Spleen (tissue), 11 donors: ENCODE measurements around the gene TMEM116. TPM values are rescaled to one million over a fixed set of nuclear protein-coding genes. Genes with fewer than 3 reads are reported as not detected.
"Not testable (repeated sequence)": the region's sequence is repeated elsewhere in the genome, so short reads cannot be mapped to it uniquely, and the experiment has no call there.

Experiments
- DNase-seq: peaks from one replicate; pipeline ENCODE4 v3.0.0-alpha.2; 2020
- H3K27ac ChIP-seq, 8 donors: fragments of 200-600 bp; sonication (generic) in 7 of 8; 1 replicate in 4 of 8; 2 replicates in 4 of 8; pipeline versions ENCODE4 v1.5.0 to v1.8.0; 2016 to 2021; ENCODE audit warnings: inconsistent platforms in 4 of 8, mild to moderate bottlenecking in 4 of 8, moderate library complexity in 1 of 8
- H3K27me3 ChIP-seq, 7 donors: fragments of 200-600 bp; sonication (generic) in 6 of 7; replicated peaks in 1 of 7; 1 replicate in 4 of 7; 2 replicates in 3 of 7; pipeline versions ENCODE4 v1.5.0 to v1.8.0; 2016 to 2021; ENCODE audit warnings: inconsistent platforms in 3 of 7, mild to moderate bottlenecking in 1 of 7
- H3K36me3 ChIP-seq, 6 donors: fragments of 200-600 bp; sonication (generic) in 5 of 6; 1 replicate in 4 of 6; 2 replicates in 2 of 6; pipeline versions ENCODE4 v1.5.0 to v1.8.0; 2016 to 2021; ENCODE audit warnings: inconsistent platforms in 2 of 6
- H3K4me1 ChIP-seq, 6 donors: fragments of 200-600 bp; sonication (generic) in 5 of 6; 1 replicate in 3 of 6; 2 replicates in 3 of 6; pipeline versions ENCODE4 v1.5.0 to v1.8.0; 2016 to 2021; ENCODE audit warnings: inconsistent platforms in 3 of 6
- H3K4me3 ChIP-seq, 8 donors: fragments of 200-600 bp; sonication (generic) in 7 of 8; 1 replicate in 4 of 8; 2 replicates in 4 of 8; pipeline versions ENCODE4 v1.5.0 to v1.8.0; 2016 to 2021; ENCODE audit warnings: inconsistent platforms in 4 of 8, mild to moderate bottlenecking in 4 of 8, moderate library complexity in 2 of 8
- H3K9me3 ChIP-seq, 8 donors: fragments of 200-600 bp; sonication (generic) in 7 of 8; 1 replicate in 4 of 8; 2 replicates in 4 of 8; pipeline versions ENCODE4 v1.5.0 to v1.8.0; 2016 to 2021; ENCODE audit warnings: inconsistent platforms in 4 of 8
- POLR2A ChIP-seq, 3 donors: fragments of 450-650 bp; IDR thresholded peaks; one replicate each; pipeline ENCODE4 v1.5.1; 2017; ENCODE audit warnings: antibody characterized with exemption in 3 of 3, mild to moderate bottlenecking in 1 of 3
- POLR2AphosphoS5 ChIP-seq, 3 donors: sonication (generic); formaldehyde crosslinking; IDR thresholded peaks; one replicate each; pipeline ENCODE4 v1.5.1; 2017; ENCODE audit warnings: antibody characterized with exemption in 3 of 3
- WGBS, 5 donors: extraction: QIAGEN DNeasy Blood & Tissue Kit in 3 of 5; methylation state at CpG; one replicate each; pipeline versions ENCODE4 v1.1.5 to v1.1.7; 2013 to 2018; 5-methylcytosine and 5-hydroxymethylcytosine counted together
- intact Hi-C: fragments of 100-400 bp; cut with DNase I; formaldehyde crosslinking; loops from one replicate; pipeline ENCODE4 v1.15.0; 2023; ENCODE audit warnings: low total_unique reads
- polyA plus RNA-seq, 3 donors: library from polyadenylated mRNA; stranded (reverse); fragments of 200-250 nt; gene quantifications; one replicate each; pipeline ENCODE4 v1.2.1, GENCODE V29; 2013
- total RNA-seq, 7 donors: library from RNA; depleted of rRNA in 3 of 7; stranded (reverse); fragments of >200 nt in 3 of 7; fragmentation: NEBNext Ultra II Directional in 4 of 7; extraction: Animal tissue kit (Norgen Biotek cat#: 25700) in 4 of 7; gene quantifications; one replicate each; pipeline versions ENCODE4 v1.1.0 to v1.2.1, GENCODE V29; 2016 to 2021
- TF ChIP-seq, protein P1 (sequence below), 11 experiments: fragments of 200-600 bp in 7 of 11; fragments of 450-650 bp in 4 of 11; sonication (generic) in 4 of 11; IDR thresholded peaks in 8 of 11; conservative IDR thresholded peaks in 3 of 11; 1 replicate in 7 of 11; 2 replicates in 4 of 11; pipeline versions ENCODE4 v1.4.0 to v1.8.0; 2016 to 2021; ENCODE audit warnings: antibody characterized with exemption in 11 of 11, inconsistent platforms in 4 of 11, mild to moderate bottlenecking in 1 of 11
- donor health status: healthy with polysubstance abuse.
- donor health status: DM: no; HTN: no; CAD: no; lungs with moderate emphysema.
- donor health status: DM: no; HTN: no; CAD: no.
- donor health status: Bipolar disorder and iron deficiency.
- donor health status: healthy.
- donor health status: DM: no; HTN: no; CAD: no.
- donor health status: DM: yes; HTN: yes; CAD: no.

Gene TMEM116
- total and polyA plus RNA-seq, 10 donors, result 5.4 to 15.2 (median 10.6) TPM

DNA sequence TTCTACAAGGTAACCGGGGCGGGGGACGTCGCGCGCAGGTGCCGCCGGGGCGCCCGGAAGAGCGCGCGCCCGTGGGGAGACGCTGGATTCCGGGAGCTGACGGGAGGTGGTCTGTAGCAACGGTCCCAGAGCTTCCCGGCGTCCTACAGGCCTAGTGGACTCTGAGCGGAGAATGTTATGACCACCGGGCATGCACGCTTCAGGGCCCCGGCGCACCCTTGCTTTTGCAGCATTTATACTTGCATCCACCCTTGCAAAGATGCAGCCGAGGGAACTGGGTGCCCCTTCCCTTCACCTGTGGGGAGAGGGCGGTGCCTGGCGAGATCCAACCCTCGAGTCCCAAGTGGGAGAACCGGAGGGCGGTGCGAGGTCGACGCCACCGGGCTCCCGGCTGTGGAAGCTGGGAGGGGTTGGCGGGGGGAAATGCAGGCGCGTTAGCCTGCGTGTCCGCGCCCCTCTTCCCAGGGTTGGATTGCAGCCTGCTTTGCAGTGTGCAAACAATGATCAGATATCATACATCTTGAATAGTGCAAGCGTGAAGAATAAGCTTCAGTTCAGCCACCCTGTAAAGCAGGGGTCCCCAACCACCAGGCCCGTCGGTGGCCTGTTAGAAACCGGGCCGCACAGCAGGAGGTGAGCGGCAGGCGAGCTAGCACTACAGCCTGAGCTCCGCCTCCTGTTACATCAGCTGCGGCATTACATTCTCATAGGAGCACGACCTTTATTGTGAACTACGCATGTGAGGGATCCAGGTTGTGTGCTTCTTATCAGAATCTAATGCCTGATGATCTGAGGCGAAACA, 837 bp upstream of the TMEM116 start:
- TF ChIP-seq POLR2A (IDR thresholded peaks at IDR 0.05), result no peak
- TF ChIP-seq POLR2AphosphoS5 (IDR thresholded peaks at IDR 0.05), result peak in 2 of 3 donors; percentile 38 to 83
- TF ChIP-seq, protein P1, sequence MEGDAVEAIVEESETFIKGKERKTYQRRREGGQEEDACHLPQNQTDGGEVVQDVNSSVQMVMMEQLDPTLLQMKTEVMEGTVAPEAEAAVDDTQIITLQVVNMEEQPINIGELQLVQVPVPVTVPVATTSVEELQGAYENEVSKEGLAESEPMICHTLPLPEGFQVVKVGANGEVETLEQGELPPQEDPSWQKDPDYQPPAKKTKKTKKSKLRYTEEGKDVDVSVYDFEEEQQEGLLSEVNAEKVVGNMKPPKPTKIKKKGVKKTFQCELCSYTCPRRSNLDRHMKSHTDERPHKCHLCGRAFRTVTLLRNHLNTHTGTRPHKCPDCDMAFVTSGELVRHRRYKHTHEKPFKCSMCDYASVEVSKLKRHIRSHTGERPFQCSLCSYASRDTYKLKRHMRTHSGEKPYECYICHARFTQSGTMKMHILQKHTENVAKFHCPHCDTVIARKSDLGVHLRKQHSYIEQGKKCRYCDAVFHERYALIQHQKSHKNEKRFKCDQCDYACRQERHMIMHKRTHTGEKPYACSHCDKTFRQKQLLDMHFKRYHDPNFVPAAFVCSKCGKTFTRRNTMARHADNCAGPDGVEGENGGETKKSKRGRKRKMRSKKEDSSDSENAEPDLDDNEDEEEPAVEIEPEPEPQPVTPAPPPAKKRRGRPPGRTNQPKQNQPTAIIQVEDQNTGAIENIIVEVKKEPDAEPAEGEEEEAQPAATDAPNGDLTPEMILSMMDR (IDR thresholded peaks at IDR 0.05 in 8 of 11, conservative IDR thresholded peaks at IDR 0.05 in 3 of 11), result peak in 4 of 11 experiments; percentile 7 to 49 (median 32)
- H3K4me3 ChIP-seq, result peak overlapping the region; percentile 64 to 99 (median 97)
- intact Hi-C loops, result no loop called here
- peaks cover 26 to 89% (median 64%) of the 10 kb centered on the region in 6 donors for H3K4me1 ChIP-seq
- WGBS, 5 donors, result 1 to 2% (median 2%) methylated on average over 45 to 54 of the region's 54 CpGs
- peak; percentile 92 for DNase-seq
- H3K9me3 ChIP-seq, result peaks cover 0 to 4% (median 0%) of the 10 kb centered on the region in 8 donors
- H3K36me3 ChIP-seq, result peaks cover 3 to 39% (median 6%) of the 10 kb centered on the region in 6 donors
- no peaks in the 10 kb centered on the region for H3K27me3 ChIP-seq
- peak overlapping the region; percentile 57 to 99 (median 97) for H3K27ac ChIP-seq

DNA sequence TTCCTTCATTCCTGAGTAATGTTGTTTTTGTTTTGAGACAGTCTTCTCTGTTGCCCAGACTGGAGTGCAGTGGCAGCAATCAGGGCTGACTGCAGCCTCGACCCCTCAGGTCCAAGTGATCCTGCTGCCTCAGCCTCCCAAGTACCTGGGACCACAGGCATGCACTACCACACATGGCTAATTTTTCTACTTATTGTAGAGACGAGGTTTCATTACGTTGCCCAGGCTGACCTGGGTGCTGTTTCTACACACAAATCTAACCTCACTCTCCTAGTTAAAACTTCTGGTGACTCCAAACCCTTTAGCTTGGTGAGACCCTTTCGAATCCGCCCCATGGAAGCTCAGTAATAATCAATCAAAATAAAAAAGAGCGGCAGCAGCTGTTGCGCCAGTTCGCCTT, 1.3 kb downstream of the TMEM116 start:
- Histone ChIP-seq H3K4me1 (peaks cover 20 to 74% (median 45%) of the 10 kb centered on the region in 6 donors), H3K4me3 (peak overlapping the region; percentile 64 to 99 (median 97)), H3K27me3 (no peaks in the 10 kb centered on the region), H3K27ac (peak overlapping the region in 7 of 8 donors; percentile 96 to 99 (median 97)), H3K36me3 (peaks cover 3 to 19% (median 6%) of the 10 kb centered on the region in 6 donors), H3K9me3 (peaks cover 0 to 4% (median 0%) of the 10 kb centered on the region in 8 donors)
- 67 to 84% (median 71%) methylated on average over 8 of the region's 8 CpGs for WGBS, 5 donors
- intact Hi-C loops, result no loop called here
- TF ChIP-seq, protein P1 (IDR thresholded peaks at IDR 0.05 in 8 of 11, conservative IDR thresholded peaks at IDR 0.05 in 3 of 11), result no peak
- no peak for TF ChIP-seq POLR2AphosphoS5 (IDR thresholded peaks at IDR 0.05)
- TF ChIP-seq POLR2A (IDR thresholded peaks at IDR 0.05), result no peak
- no peak for DNase-seq

DNA sequence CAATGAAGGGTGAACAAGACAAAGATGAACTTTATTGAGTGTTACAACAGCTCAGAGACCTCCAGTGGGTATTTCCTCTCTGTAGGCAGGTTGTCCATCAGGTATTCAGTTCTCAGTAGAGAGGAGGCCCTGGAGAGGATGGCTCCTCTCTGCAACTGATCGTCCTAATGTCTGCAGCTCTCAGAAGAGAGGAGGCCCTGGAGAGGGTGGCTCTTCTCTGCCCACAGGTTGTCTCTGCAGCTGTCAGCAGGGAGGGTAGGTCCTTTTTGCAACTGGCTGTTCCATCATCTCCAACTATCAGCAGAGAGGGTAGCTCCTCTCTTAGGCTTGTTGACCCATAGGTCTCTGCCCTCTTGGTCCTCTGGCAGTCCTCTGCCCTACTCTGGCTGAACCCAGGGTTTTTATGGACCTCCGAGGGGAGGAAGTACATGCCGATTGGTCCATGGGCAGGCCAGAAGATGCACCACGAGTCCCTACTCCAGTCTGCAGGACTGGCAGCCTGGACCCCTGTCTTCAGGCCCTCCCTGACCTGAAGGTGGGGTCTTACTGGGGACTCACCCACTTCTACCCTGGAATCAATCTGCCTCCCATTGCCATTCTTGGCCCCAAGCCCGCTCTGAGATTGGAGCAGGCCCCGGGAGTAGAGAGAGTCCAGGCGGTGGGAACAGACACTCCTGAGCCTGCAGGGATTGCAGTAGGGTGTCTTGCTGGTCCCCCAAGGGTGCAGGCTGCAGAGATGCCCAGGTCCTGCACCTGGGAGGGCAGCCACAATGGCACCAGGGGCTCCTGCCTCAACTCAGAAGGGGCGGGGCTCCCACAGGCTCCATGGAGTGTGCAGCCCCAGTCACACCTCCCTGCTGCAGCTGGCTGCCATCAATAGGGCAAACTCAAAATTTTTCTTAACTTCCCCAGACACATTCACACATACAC, 2.3 kb downstream of the TMEM116 start:
- TF ChIP-seq, protein P1 (IDR thresholded peaks at IDR 0.05 in 8 of 11, conservative IDR thresholded peaks at IDR 0.05 in 3 of 11), result no peak
- TF ChIP-seq POLR2AphosphoS5 (IDR thresholded peaks at IDR 0.05) (no peak), POLR2A (IDR thresholded peaks at IDR 0.05) (no peak)
- H3K4me1 ChIP-seq, result peaks cover 18 to 72% (median 37%) of the 10 kb centered on the region in 6 donors
- H3K36me3 ChIP-seq, result peaks cover 0 to 9% (median under 1%) of the 10 kb centered on the region in 6 donors
- H3K27me3 ChIP-seq, result no peaks in the 10 kb centered on the region
- H3K27ac ChIP-seq, result peak overlapping the region in 1 of 8 donors; percentile 97
- DNase-seq, result peak; percentile 76
- WGBS, 5 donors, result 90 to 99% (median 95%) methylated on average over 7 to 8 of the region's 8 CpGs
- H3K4me3 ChIP-seq, result no peak overlapping the region
- H3K9me3 ChIP-seq, result no peaks in the 10 kb centered on the region
- intact Hi-C loops, result no loop called here

DNA sequence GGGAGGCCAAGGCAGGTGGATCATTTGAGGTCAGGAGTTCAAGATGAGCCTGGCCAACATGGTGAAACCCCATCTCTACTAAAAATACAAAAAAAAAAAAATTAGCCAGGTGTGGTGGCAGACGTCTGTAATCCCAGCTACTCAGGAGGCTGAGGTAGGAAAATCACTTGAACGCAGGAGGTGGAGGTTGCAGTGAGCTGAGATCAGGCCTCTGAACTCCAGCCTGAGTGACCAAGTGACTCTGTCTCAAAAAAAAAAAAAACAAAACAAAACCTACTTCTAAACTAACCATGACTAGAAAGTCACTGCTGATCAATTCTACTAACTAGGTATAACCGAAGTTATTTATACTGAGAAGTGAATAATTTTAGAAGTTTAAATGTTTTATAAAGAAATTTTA, 3.4 kb downstream of the TMEM116 start:
- 77 to 90% (median 82%) methylated on average over 3 of the region's 3 CpGs for WGBS, 5 donors
- peaks cover 11 to 64% (median 27%) of the 10 kb centered on the region in 6 donors for H3K4me1 ChIP-seq
- intact Hi-C loops, DNase-seq, H3K9me3 ChIP-seq, H3K27ac ChIP-seq, H3K27me3 ChIP-seq, H3K36me3 ChIP-seq, H3K4me3 ChIP-seq: not testable (repeated sequence)
